Endothelial cell of umbilical vein (primary cell): Measurements from ENCODE around the gene SSC4D.

Experiments
- CTCF ChIP-seq, 2 donors: IDR thresholded peaks; 1 replicate in 1 of 2; 2 replicates in 1 of 2; pipeline ENCODE4 v1.5.1; 2011; ENCODE audit warnings: low read length in 2 of 2, mild to moderate bottlenecking in 2 of 2, moderate library complexity in 2 of 2, control low read depth in 1 of 2, inconsistent platforms in 1 of 2, low read depth in 1 of 2; ENCODE audit not compliant: insufficient read depth in 1 of 2; ENCODE audit errors: extremely low read depth in 1 of 2
- EZH2 ChIP-seq: IDR thresholded peaks from 2 replicates; pipeline ENCODE4 v1.6.1; 2012; ENCODE audit warnings: borderline replicate concordance, low read depth, mild to moderate bottlenecking, moderate library complexity, low read length, inconsistent platforms; ENCODE audit not compliant: severe bottlenecking
- JUN ChIP-seq: IDR thresholded peaks from 2 replicates; pipeline ENCODE4 v1.6.1; 2011; ENCODE audit warnings: borderline replicate concordance, low read depth; ENCODE audit not compliant: insufficient read length, insufficient read depth
- MAX ChIP-seq: IDR thresholded peaks from 2 replicates; pipeline ENCODE4 v1.6.1; 2011; ENCODE audit not compliant: insufficient read depth, insufficient read length
- POLR2A ChIP-seq: IDR thresholded peaks from 2 replicates; pipeline ENCODE4 v1.6.1; 2012; ENCODE audit warnings: low read depth, mild to moderate bottlenecking, control low read depth, low read length

GRCh38 chr7:76425156-76425555 is 15.7 kb upstream of the SSC4D start:
- TF ChIP-seq CTCF (IDR thresholded peaks at IDR 0.05; ENCODE audit: extremely low read depth in 1 of 2, insufficient read depth in 1 of 2, low read depth in 1 of 2, low read length in 2 of 2) (no peak), JUN (no peak), EZH2 (no peak), MAX (no peak), POLR2A (no peak)
